Measurements from ENCODE around the gene PDE7B.

- TF ChIP-seq POLR2AphosphoS5 (IDR thresholded peaks at IDR 0.05) (no peak), CTCF (IDR thresholded peaks at IDR 0.05 in 8 of 11, conservative IDR thresholded peaks at IDR 0.05 in 3 of 11) (no peak), POLR2A (IDR thresholded peaks at IDR 0.05) (no peak)
Observed at GRCh38 chr6:136111831-136112230, 260.3 kb downstream of the PDE7B start.
